ENCODE measurements around the gene PSMB8.

PSMB8 gene

DNA sequence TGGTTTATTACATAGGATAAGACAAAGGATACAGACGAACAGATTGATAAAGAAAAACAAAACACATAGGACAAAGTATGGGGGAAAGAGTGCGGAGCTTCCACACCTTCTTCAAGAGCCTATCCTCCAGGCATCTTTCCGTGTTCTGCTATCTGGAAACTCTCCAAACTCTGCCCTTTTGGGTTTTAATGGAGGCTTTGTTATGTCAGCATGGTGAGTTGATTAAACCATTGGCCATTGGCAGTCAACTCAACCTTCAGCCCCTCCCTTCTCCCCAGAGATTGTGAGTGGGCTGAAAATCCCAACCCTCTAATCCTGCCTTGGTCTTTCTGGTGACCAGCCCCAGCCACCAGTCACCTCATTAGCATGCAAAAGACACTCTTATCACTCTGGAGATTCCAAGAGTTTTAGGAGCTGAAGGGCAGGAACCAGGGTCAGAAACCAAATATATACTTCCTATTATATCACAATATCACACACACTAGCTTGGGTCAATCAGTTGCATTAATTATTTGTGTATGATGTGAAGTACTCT, 50.9 kb downstream of the PSMB8 start:
- DNase-seq: no peak

Data from activated gamma-delta T cell (primary cell).